Measurements from ENCODE around the gene MSRB3.

Gene MSRB3

GRCh38 chr12:65495233-65495632 is 216.8 kb downstream of the MSRB3 start:
- peak; percentile 46 for DNase-seq (ENCODE audit: low read depth, low spot score)

- DNase-seq (ENCODE audit: low read depth, low spot score), result no peak
These were observed 218.1 kb downstream of the MSRB3 start for GRCh38 chr12:65496617-65497016.

- no peak for DNase-seq (ENCODE audit: low read depth, low spot score)
These were observed 219.2 kb downstream of the MSRB3 start for GRCh38 chr12:65497660-65498059.

- no peak for DNase-seq (ENCODE audit: low read depth, low spot score)
These were observed 220.7 kb downstream of the MSRB3 start for GRCh38 chr12:65499167-65499566.

GRCh38 chr12:65500091-65500900 is 221.8 kb downstream of the MSRB3 start:
- DNase-seq (ENCODE audit: low read depth, low spot score), result no peak

- no peak for DNase-seq (ENCODE audit: low read depth, low spot score)
These were observed 222.7 kb downstream of the MSRB3 start for GRCh38 chr12:65501093-65501621.

GRCh38 chr12:65501935-65502334 is 223.5 kb downstream of the MSRB3 start:
- no peak for DNase-seq (ENCODE audit: low read depth, low spot score)

- DNase-seq (ENCODE audit: low read depth, low spot score), result no peak
These were observed 225.9 kb downstream of the MSRB3 start for GRCh38 chr12:65504417-65504816.

- DNase-seq (ENCODE audit: low read depth, low spot score), result no peak
These were observed 227.1 kb downstream of the MSRB3 start for GRCh38 chr12:65505386-65506121.

- no peak for DNase-seq (ENCODE audit: low read depth, low spot score)
These were observed 230.0 kb downstream of the MSRB3 start for GRCh38 chr12:65508276-65509035.

GRCh38 chr12:65510007-65510406 is 231.5 kb downstream of the MSRB3 start:
- DNase-seq (ENCODE audit: low read depth, low spot score), result peak; percentile 34

GRCh38 chr12:65510584-65511050 is 232.1 kb downstream of the MSRB3 start:
- DNase-seq (ENCODE audit: low read depth, low spot score), result peak; percentile 91

- DNase-seq (ENCODE audit: low read depth, low spot score), result peak; percentile 10
These were observed 232.8 kb downstream of the MSRB3 start for GRCh38 chr12:65511134-65511834.

- no peak for DNase-seq (ENCODE audit: low read depth, low spot score)
These were observed 233.4 kb downstream of the MSRB3 start for GRCh38 chr12:65511912-65512311.

All from ELF-1 (cell line).